Calu3 (cell line): ENCODE measurements around the gene CACNB3. TPM values are rescaled to one million over a fixed set of nuclear protein-coding genes. Genes with fewer than 3 reads are reported as not detected.

ENCODE experiments used
- BruUV-seq: library from RNA; stranded (reverse); fragments of 400-500 nt; replicated peaks from 2 replicates; lab custom pipeline; 2021; lab: Mats Ljungman, UMichigan
- CTCF ChIA-PET: fragments of 300-600 bp; sonication (Branson Sonifier 250); formaldehyde crosslinking; loops from one replicate; lab custom pipeline; 2022; ENCODE audit warnings: antibody characterized with exemption; lab: Charles Lee
- DNase-seq: peaks from one replicate; pipeline ENCODE4 v3.0.0; 2022
- H3K27ac Mint-ChIP-seq: one replicate; pipeline ENCODE4 v1.8.0; 2022; ENCODE audit warnings: mixed read lengths; ENCODE audit not compliant: unreplicated experiment
- H3K27me3 Mint-ChIP-seq: one replicate; pipeline ENCODE4 v1.8.0; 2022; ENCODE audit warnings: mixed read lengths; ENCODE audit not compliant: unreplicated experiment
- H3K36me3 Mint-ChIP-seq: one replicate; pipeline ENCODE4 v1.8.0; 2022; ENCODE audit warnings: mild to moderate bottlenecking, moderate library complexity, mixed read lengths; ENCODE audit not compliant: insufficient read depth, unreplicated experiment
- H3K4me1 Mint-ChIP-seq: one replicate; pipeline ENCODE4 v1.8.0; 2022; ENCODE audit warnings: mild to moderate bottlenecking, low read depth, mixed read lengths; ENCODE audit not compliant: unreplicated experiment
- H3K4me3 Mint-ChIP-seq: one replicate; pipeline ENCODE4 v1.8.0; 2022; ENCODE audit warnings: mild to moderate bottlenecking, low read depth, moderate library complexity, mixed read lengths; ENCODE audit not compliant: unreplicated experiment
- H3K9me3 Mint-ChIP-seq: one replicate; pipeline ENCODE4 v1.8.0; 2022; ENCODE audit warnings: low read depth, mixed read lengths; ENCODE audit not compliant: unreplicated experiment
- CTCF ChIP-seq: fragments of 200-600 bp; IDR thresholded peaks from one replicate; pipeline ENCODE4 v1.8.0; 2022; ENCODE audit warnings: antibody characterized with exemption; ENCODE audit not compliant: unreplicated experiment
- intact Hi-C: fragments of 100-400 bp; cut with micrococcal nuclease; formaldehyde crosslinking; loops from one replicate; pipeline ENCODE4 v1.10.0; 2022; ENCODE audit not compliant: unreplicated experiment
- total RNA-seq: library from RNA; stranded (reverse); gene quantifications from 2 replicates; pipeline ENCODE4 v1.2.3, GENCODE V29; 2022

CACNB3 gene
- total RNA-seq, 1 experiment from 2014 or later = 21.1 TPM

GRCh38 chr12:48787791-48788523 is 30.3 kb upstream of the CACNB3 start:
- CTCF ChIA-PET = no interaction called here
- Mint-ChIP-seq H3K4me1 (peaks cover 13% of the 10 kb centered on the region), H3K4me3 (peak overlapping the region; percentile 97), H3K9me3 (no peaks in the 10 kb centered on the region), H3K36me3 (peaks cover 24% of the 10 kb centered on the region), H3K27me3 (no peaks in the 10 kb centered on the region), H3K27ac (peak overlapping the region; percentile 12)
- BruUV-seq = no TSS peak
- intact Hi-C loops = no loop called here
- no peak for TF ChIP-seq CTCF
- DNase-seq = no peak

GRCh38 chr12:48788524-48788853 is 29.8 kb upstream of the CACNB3 start:
- H3K9me3 Mint-ChIP-seq = no peaks in the 10 kb centered on the region
- BruUV-seq = no TSS peak
- peak overlapping the region; percentile 97 for H3K4me3 Mint-ChIP-seq
- no peak for TF ChIP-seq CTCF
- H3K36me3 Mint-ChIP-seq = peaks cover 24% of the 10 kb centered on the region
- CTCF ChIA-PET = interaction anchor here (0.7 to 1.9 kb wide), 3 partner anchors 22 to 35 kb away, joined by 3 to 10 read pairs (median 5); no protein-coding TSS in a partner anchor
- peak overlapping the region; percentile 12 for H3K27ac Mint-ChIP-seq
- no peak for DNase-seq
- intact Hi-C loops = no loop called here
- peaks cover 13% of the 10 kb centered on the region for H3K4me1 Mint-ChIP-seq
- no peaks in the 10 kb centered on the region for H3K27me3 Mint-ChIP-seq

- BruUV-seq = no TSS peak
- H3K4me3 Mint-ChIP-seq = peak within 1 kb of the TSS; percentile 97
- peak within 1 kb of the TSS; percentile 67 for H3K27ac Mint-ChIP-seq
- peaks cover 13% of the 10 kb centered on the region for H3K4me1 Mint-ChIP-seq
- intact Hi-C loops = no loop called here
- no peaks in the 10 kb centered on the region for H3K27me3 Mint-ChIP-seq
- no peaks in the 10 kb centered on the region for H3K9me3 Mint-ChIP-seq
- CTCF ChIA-PET = interaction anchor here (0.6 to 1.9 kb wide), 5 partner anchors 21 to 243 kb away, joined by 3 to 10 read pairs (median 7); no protein-coding TSS in a partner anchor
- TF ChIP-seq CTCF = no peak
- peak; percentile 72 for DNase-seq
- peaks cover 24% of the 10 kb centered on the region for H3K36me3 Mint-ChIP-seq
Measured at GRCh38 chr12:48788854-48789775, 29.2 kb upstream of the CACNB3 start, which contains the start of gene ADCY6. Gene ADCY6, minus strand, starts transcription at chr12:48789089. Its CDS starts 5,655 bp downstream, at chr12:48783434.

GRCh38 chr12:48789858-48790326 is 28.4 kb upstream of the CACNB3 start:
- CTCF ChIA-PET = interaction anchor here (0.6 to 1.9 kb wide), 3 partner anchors 25 to 244 kb away, joined by 5 to 7 read pairs (median 7); no protein-coding TSS in a partner anchor
- H3K4me3 Mint-ChIP-seq = peak overlapping the region; percentile 97
- no peak for DNase-seq
- H3K27ac Mint-ChIP-seq = peak overlapping the region; percentile 67
- no TSS peak for BruUV-seq
- peaks cover 19% of the 10 kb centered on the region for H3K4me1 Mint-ChIP-seq
- no peak for TF ChIP-seq CTCF
- no peaks in the 10 kb centered on the region for H3K9me3 Mint-ChIP-seq
- no peaks in the 10 kb centered on the region for H3K27me3 Mint-ChIP-seq
- intact Hi-C loops = no loop called here
- H3K36me3 Mint-ChIP-seq = peaks cover 22% of the 10 kb centered on the region
